Measurements from ENCODE around the gene ZNF605. TPM values are rescaled to one million over a fixed set of nuclear protein-coding genes. Genes with fewer than 3 reads are reported as not detected.
"Not testable (repeated sequence)": the region's sequence is repeated elsewhere in the genome, so short reads cannot be mapped to it uniquely, and the experiment has no call there.

ZNF605 gene
- 8.9 and 17.3 TPM in 2 replicates for total RNA-seq
- polyA plus RNA-seq (2012), result 7.0 TPM

- peak; percentile 93 for DNase-seq (ENCODE audit: low read depth)
Observed at GRCh38 chr12:132956011-132956788, at the start of gene ZNF605. ZNF605 (minus strand) TSS chr12:132956306; CDS start chr12:132945635, 10,671 bp downstream.

- DNase-seq (ENCODE audit: low read depth), result no peak
Observed at GRCh38 chr12:132998741-132999140, 42.6 kb upstream of the ZNF605 start.

- DNase-seq (ENCODE audit: low read depth), result peak; percentile 19
Observed at GRCh38 chr12:132986885-132987225, 30.7 kb upstream of the ZNF605 start.

DNA sequence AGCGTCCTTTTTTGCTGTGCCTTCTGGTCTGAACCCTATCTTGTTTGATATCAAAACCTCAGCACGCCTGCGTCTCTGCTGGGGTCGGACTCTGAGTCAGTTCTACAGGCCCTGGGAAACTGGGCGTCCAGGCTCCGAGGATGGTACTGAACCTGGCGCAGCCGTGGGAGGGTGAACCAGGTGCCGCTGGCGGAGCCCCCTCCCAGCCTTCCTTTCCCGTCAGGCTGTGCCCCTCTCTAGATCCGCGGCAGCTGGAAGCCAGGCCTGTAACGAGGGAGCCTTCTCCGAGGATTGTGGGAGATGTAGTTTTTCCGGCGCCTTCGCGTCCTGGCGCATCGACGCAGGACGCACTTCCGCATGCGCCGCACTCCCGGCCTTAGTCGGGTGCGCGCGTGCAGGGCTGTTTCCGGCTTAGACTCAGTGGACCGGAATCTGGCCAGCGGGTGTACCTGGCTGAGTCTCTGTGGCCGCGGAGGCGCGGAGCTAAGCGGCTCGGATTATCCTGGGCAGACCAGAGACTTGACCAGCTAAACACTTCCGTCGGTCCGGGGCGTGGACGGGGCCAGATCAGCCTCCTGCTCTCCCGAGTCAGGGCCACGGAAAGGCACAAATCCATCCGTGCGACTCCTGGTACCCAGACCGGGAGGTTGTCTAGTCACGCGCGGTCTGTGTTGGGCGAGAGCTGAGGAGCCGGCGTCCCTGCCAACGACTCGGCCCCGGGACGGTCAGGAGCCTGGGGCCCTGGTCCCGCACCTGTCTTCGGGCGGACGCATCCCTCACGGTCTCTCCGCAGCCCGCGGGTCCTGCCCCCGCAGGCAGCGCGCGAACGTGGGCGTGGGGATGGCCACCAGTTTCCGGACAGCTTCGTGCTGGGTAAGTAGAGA is 30.1 kb upstream of the ZNF605 start, which contains the start of gene ZNF26:
ZNF26 (plus strand) TSS at position 367 of the 884 bp plus-strand sequence; CDS start at position 841, 474 bp downstream.
- peak; percentile 96 for DNase-seq (ENCODE audit: low read depth)

- not testable (repeated sequence) for DNase-seq (ENCODE audit: low read depth)
Observed at GRCh38 chr12:132976870-132977269, 20.8 kb upstream of the ZNF605 start.

GRCh38 chr12:132972374-132972773 is 16.3 kb upstream of the ZNF605 start:
- DNase-seq (ENCODE audit: low read depth), result no peak

- DNase-seq (ENCODE audit: low read depth), result no peak
Observed at GRCh38 chr12:132967736-132968135, 11.6 kb upstream of the ZNF605 start.

- DNase-seq (ENCODE audit: low read depth), result peak; percentile 8
Observed at GRCh38 chr12:132966676-132967415, 10.7 kb upstream of the ZNF605 start.

GRCh38 chr12:132965796-132966195 is 9.7 kb upstream of the ZNF605 start:
- no peak for DNase-seq (ENCODE audit: low read depth)

GRCh38 chr12:132963947-132964346 is 7.8 kb upstream of the ZNF605 start:
- DNase-seq (ENCODE audit: low read depth), result not testable (repeated sequence)

DNA sequence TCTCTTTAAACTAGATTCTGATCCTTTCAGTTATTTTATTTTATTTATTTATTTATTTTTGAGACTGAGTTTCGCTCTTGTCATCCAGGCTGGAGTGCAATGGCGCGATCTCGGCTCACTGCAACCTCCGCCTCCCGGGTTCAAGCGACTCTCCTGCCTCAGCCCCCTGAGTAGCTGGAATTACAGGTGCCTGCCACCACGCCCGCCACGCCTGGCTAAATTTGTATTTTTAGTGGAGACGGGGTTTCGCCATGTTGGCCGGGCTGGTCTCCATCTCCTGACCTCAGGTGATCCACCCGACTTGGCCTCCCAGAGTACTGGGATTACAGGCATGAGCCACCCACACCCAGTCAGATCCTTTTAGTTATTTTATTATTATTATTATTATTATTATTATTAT is 5.7 kb upstream of the ZNF605 start:
- not testable (repeated sequence) for DNase-seq (ENCODE audit: low read depth)

DNA sequence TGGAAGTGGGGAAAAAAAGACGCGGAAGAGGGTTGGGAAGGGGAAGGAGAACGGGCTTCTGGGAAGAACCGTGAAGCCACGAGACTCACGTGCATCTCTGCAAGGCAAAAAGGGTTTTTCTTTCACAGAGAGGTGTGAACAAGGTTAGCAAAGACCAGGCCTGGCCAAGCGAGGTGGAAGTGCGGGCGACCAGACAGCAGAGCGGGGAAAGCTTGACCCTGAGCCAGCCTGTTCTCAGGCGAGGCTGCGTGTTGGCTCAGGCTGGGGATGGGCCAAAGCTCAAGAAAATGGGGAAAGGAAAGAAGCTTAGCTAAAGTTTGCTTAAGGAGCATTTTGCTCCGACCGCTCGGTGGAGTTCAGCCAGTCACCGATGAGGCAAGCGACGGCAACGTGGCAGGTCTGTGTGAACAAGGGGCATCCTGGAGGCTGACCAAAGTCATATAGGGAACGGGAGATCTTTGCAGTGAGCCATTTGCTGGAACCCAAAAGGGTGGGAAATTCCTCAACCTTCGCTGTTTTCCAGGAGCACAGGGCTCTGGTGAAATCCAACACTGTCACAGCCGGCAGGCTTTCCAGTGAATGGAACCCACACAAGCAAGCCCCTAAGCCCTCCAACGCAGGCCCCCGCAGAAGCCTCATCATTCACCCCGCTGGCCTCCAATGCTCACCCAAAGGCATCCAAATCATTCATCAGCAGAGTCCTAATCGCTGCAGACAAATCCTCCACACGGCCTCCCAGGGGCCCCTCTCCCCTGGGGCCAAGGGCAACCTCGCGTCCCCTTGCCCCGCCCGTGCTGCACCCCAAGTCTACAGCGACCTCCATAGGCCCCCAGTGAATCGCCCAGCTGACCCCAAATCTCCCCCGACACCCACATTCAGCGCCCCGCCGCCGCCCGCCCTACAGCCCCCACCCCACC is 754 bp downstream of the ZNF605 start:
- DNase-seq (ENCODE audit: low read depth), result peak; percentile 51

DNA sequence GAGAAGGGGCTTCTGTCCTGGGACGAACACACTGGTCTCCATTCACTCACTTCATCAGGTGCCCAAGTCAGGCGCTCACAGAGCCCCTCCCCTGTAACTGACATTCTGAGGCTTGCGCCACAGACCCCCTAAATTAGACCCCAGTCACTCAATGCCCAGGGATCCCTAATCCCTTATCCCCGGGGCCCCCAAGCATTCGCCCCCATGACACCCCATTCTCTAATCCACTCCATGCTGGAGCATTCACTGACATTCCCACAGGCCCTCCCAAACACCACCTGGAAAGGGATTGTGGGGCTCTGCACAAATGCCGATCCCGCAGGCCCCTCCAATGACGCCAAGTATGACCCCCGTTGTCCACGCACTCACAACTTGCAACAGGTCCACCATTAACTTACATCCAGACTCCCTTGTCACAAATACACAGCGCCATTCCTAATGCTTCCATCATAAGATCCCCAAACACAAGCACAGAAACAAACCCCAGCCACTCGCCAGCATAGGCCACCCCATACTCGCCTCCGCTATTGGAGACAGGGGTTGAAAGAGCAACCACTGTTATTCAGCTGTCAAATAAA is 1.5 kb downstream of the ZNF605 start:
- DNase-seq (ENCODE audit: low read depth), result no peak

- no peak for DNase-seq (ENCODE audit: low read depth)
Observed at GRCh38 chr12:132953771-132954170, 2.3 kb downstream of the ZNF605 start.

- no peak for DNase-seq (ENCODE audit: low read depth)
Observed at GRCh38 chr12:132953163-132953425, 3.0 kb downstream of the ZNF605 start.

GRCh38 chr12:132952371-132953162 is 3.5 kb downstream of the ZNF605 start:
- DNase-seq (ENCODE audit: low read depth), result no peak

DNA sequence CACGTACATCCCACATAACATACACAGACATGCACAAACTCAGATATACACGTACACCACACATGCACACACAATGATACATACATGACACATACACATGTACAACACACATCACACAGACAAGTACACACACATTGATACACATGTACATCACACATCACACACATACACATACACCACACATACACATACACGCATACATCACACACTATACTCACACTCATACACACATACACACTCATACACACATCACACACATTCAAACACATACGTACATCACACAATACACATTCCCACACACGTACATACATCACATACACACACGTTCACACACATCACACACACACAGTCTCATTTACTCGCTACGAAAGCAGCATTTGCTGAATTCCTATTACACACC is 4.5 kb downstream of the ZNF605 start:
- no peak for DNase-seq (ENCODE audit: low read depth)

- DNase-seq (ENCODE audit: low read depth), result no peak
Observed at GRCh38 chr12:132950844-132951535, 5.1 kb downstream of the ZNF605 start.
